ENCODE results near the gene CCDC9. TPM values are rescaled to one million over a fixed set of nuclear protein-coding genes. Genes with fewer than 3 reads are reported as not detected.

The CCDC9 gene
- 2.4 TPM for total RNA-seq

GRCh38 chr19:47255879-47256692, at the start of gene CCDC9:
CCDC9 (plus strand) TSS chr19:47256525; CDS start chr19:47258401, 1,876 bp downstream.
- DNase-seq (ENCODE audit: low spot score in 2 of 2), result peak in 1 of 2 donors; percentile 95
- no peak for FAIRE-seq

DNA sequence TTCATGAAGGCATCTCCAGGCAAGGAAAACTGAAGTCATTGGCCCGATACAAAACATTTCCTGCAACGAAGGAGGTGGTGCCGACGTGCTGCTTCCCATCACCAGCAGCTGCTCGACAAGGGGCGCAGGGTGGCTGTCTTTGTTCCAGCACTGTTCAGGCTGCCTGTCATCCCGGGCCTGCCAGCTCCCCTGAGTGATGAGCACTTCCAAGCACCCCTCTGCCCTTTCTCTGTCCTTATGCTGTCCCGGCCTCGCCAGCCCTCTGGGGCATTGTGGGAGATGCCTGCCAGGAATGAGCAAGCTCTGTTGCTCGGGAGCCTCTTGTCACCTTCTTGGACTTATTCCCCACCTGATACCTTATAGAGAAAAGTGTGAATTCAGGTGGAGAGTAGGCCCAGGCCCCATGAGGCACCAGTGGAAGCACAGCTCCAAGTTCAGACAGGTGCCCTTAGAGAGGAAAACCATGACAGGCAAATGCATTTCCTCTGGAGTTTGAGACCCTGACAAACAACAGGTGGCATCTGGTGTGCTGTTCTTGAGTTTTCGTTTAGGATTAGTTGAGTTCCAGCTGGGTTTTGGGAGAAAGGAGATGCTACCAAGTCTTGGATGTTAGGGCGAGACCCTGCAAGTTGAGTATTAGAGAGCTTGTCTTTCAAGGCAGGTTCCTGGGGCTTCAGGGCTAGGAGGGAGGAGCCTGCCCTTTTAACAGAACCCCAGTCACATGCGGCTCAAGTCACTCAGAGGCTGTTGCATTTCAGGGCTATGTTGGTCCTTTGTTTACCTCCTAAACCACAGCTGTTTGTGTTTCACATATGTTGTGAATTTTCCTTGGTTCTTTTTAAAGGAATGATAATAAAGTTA, 46.8 kb upstream of the CCDC9 start:
- DNase-seq (ENCODE audit: low spot score in 2 of 2) (no peak), FAIRE-seq (no peak)

GRCh38 chr19:47210180-47210490, 46.2 kb upstream of the CCDC9 start:
- FAIRE-seq, result no peak
- no peak for DNase-seq (ENCODE audit: low spot score in 2 of 2)

- FAIRE-seq, result no peak
- DNase-seq (ENCODE audit: low spot score in 2 of 2), result peak; percentile 50 to 72
These were observed 45.5 kb upstream of the CCDC9 start for GRCh38 chr19:47210689-47211316.

DNA sequence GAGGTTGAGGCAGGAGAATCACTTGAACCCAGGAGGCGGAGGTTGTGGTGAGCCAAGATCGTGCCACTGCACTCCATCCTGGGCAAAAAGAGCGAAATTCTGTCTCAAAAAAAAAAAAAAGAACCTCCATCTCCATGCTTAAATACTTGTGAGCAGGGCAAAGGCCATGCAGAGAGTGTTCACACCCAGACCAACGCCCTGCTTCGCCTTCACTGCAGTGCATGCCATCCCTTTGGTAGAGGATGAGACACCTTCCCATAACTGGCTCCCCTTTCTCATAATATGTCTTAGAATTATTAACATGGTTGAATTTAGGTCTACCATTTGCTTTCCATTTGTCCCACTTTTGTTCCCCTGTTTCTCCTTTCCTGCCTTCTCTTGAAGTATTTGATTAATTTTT, 40.7 kb upstream of the CCDC9 start:
- DNase-seq (ENCODE audit: low spot score in 2 of 2), result no peak
- FAIRE-seq, result no peak

GRCh38 chr19:47221080-47221841, 35.1 kb upstream of the CCDC9 start:
- FAIRE-seq, result no peak
- DNase-seq (ENCODE audit: low spot score in 2 of 2), result no peak

DNA sequence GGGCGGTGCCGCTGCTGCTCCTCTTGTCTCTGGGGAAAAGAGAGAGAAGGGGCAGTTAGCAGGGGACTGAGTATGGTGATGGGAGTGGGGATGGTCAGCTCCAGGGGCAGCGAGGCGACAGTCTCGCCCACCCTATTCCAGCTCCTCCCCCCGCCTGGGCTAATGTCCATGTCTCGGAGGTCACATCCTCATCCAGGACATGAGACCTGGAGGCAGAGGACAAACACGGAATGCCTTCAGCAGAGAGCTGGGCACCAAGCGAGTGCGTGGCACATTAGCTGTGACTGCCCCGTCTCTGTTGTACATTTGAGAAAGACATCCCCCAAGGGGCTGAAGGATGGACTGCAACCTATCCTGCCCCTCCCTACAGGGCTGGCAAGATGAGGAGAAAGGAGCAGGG, 34.4 kb upstream of the CCDC9 start:
- FAIRE-seq (no peak), DNase-seq (ENCODE audit: low spot score in 2 of 2) (no peak)

DNA sequence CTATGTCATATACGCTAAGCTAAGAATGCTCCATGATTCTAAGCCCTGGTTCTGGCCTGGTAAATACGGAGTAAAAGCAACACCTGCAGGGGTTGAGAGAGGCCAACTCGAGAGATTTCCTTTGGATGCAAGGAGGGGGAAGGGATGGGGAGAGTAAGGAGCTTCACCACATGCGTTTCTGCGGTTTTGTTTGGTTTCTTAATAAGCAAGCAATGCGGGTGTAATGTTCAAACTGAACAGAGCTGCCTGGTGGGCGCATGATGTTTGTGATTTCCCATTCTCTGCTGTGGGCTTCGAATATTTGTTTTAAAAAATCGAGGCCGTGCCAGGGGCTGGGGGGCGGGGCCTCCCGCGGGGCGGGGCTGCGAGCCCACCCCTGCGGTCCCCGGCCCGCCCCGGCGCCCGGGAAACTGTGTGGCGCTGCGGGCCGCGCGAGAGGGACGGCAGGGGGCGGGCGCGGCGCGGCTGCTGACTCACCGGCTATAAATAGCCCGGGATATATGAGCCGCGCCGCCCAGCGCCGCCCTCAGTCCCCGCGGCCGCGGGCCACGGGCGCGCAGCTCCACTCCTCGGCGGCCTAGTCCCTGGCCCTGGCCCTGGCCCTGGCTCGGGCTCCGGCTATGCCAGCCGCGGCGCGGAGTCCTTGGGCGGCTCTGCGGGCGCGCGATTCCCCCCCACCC, 30.4 kb upstream of the CCDC9 start:
- DNase-seq (ENCODE audit: low spot score in 2 of 2), result peak; percentile 99 to 100
- no peak for FAIRE-seq

DNA sequence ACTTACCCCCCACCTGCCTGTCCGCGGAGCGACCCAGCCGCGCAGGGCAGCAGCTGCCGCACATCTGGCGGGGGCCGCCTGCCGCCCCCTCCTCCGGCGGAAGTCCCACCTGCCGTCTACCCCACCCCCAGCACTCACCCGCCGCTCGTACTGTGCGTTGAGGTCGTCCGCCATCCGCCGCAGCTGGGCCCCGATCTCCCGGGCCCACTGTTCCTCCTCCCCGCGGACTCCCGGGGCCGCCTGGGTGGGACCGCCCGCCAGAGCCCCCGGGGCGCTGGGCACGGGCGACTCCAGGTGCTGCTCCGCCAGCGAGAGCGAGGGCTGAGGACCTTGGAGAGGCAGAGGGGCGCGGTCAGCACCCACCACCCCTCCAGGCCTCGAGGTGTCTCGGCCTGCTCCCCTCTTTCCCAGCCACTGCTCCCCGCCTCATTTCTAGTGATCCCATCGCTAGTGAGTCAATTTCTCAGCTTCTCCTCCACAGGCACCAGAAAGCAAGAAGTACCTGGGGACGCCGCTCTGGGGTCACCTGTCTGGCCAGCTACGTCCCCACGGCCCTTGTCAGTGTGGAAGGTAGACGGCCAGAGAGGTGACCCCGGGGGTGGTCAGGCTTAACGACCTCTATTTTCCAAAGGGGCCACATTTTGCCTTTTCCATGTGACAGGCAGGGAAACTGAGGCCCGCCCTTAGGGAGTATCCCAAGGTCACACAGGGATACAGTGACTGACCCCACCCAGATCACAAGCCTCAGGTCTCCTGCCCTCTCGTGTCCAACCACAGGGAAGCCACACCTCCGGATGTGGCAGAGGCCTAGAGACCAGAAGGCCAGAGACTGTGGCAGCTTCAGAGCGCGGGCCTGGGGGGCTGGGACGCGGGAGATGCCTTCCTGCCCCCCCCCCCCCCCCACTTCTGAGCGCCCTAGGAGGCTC, 29.6 kb upstream of the CCDC9 start:
- DNase-seq (ENCODE audit: low spot score in 2 of 2) (peak in 1 of 2 donors; percentile 55), FAIRE-seq (no peak)

- no peak for FAIRE-seq
These were observed 28.8 kb upstream of the CCDC9 start for GRCh38 chr19:47227352-47228167.

GRCh38 chr19:47228168-47228936, 28.0 kb upstream of the CCDC9 start:
- DNase-seq (ENCODE audit: low spot score in 2 of 2) (peak in 1 of 2 donors; percentile 41), FAIRE-seq (no peak)

More at GRCh38 chr19:47227352-47228167, 28.8 kb upstream of the CCDC9 start:
- peak in 1 of 2 donors; percentile 58 for DNase-seq (ENCODE audit: low spot score in 2 of 2)

- FAIRE-seq (no peak), DNase-seq (ENCODE audit: low spot score in 2 of 2) (peak in 1 of 2 donors; percentile 31)
These were observed 27.2 kb upstream of the CCDC9 start for GRCh38 chr19:47228937-47229675.

DNA sequence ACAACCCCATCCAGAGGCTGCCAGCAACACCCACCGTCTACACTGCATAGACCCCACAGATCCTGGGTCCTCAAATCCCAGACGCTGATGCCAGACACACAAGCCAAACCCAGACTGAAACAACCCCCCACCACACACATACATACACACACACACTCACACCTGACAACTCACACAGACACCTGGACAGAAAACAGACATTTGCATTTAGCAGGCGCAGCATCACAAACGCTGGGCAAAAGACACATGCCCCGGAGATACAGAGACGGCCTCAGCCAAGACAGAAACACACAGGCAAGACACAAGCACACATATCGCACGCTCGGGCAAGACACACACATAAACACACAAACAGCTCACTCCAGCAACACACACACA, 26.7 kb upstream of the CCDC9 start:
- DNase-seq (ENCODE audit: low spot score in 2 of 2) (peak in 1 of 2 donors; percentile 40), FAIRE-seq (no peak)

DNA sequence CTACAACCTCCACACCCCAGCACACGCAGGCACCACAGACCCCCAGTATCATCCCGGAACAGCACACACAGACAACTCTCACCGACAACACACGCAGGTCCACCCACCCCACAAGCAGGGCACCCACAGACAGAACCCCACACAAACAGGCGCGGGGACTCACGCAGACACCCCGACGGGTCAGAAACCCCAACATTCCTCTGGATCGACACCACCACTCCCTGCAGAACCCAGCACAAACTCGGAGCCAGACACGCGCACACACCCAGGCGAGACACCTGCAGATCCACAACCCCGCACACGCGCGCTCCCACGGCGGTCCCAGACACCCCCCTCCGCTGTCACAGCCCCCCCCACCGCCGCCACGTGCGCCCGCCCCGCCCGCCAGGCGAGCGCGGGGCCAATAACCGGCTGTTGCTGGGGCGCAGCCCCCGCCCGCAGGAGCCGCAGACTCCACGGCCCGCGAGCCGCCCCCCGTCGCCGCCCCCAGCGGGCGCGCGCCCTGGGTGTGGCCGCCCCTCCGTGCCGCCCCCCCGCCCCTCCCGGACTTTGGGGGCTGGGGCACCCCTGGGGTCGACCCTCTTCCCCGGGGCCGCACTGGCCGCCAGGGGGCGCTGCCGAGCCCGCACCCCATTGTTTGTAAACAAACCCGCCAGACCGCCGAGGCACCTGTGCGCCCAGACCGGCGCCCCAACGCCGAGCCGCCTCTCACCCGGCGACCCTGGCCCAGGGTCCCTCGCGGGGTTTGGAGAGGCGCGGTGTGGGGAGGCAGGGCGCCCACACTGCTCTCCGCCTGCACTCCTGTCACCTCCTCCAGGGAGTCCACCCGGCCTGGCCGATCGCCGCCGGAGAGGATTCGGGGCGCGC, 26.0 kb upstream of the CCDC9 start:
- no peak for FAIRE-seq
- peak; percentile 63 to 70 for DNase-seq (ENCODE audit: low spot score in 2 of 2)

DNA sequence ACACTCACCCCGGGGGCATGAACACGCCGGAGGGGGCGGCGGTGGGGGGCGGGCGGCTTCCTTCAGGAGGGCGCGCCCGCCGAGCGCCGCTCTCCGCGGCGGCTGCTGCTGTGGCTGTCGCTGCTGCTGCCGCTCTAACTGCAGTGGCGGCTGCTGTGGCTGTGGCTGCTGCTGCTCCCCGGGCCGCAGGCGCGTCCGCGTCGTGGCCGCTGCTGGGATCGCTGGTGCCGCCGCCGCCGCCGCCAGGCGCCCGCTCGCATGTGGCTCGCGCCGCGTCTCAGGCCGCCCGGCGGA, 25.5 kb upstream of the CCDC9 start, which contains the start of gene BBC3:
Gene BBC3, minus strand, starts transcription at position 279 of the 294 bp plus-strand sequence. CDS start 2,768 bp downstream, outside the sequence.
- FAIRE-seq (no peak), DNase-seq (ENCODE audit: low spot score in 2 of 2) (no peak)
